ENCODE measurements around the gene ARL14. TPM values are rescaled to one million over a fixed set of nuclear protein-coding genes. Genes with fewer than 3 reads are reported as not detected.

Gene ARL14
- total RNA-seq, 1 donor from 2014 or later: 0.16 TPM

GRCh38 chr3:160695003-160695402 lies 18.0 kb downstream of the ARL14 start:
- peaks cover 9% of the 10 kb centered on the region for H3K4me1 Mint-ChIP-seq (ENCODE audit: low read depth, unreplicated experiment)
- no peaks in the 10 kb centered on the region for H3K36me3 ChIP-seq (ENCODE audit: insufficient read depth, low read length)
- no peak overlapping the region for H2AFZ ChIP-seq (ENCODE audit: low read depth, low read length)
- H3K27ac ChIP-seq (ENCODE audit: low read depth, low read length): no peak overlapping the region
- no peak overlapping the region for H3K27ac Mint-ChIP-seq (ENCODE audit: unreplicated experiment)
- peaks cover 3% of the 10 kb centered on the region for H3K9me3 Mint-ChIP-seq (ENCODE audit: unreplicated experiment)
- H3K79me2 ChIP-seq (ENCODE audit: insufficient read depth, low read length): no peaks in the 10 kb centered on the region
- no peak for DNase-seq (ENCODE audit: low read depth)
- H3K4me1 ChIP-seq (ENCODE audit: insufficient read depth, low read length): peaks cover 20% of the 10 kb centered on the region
- no peaks in the 10 kb centered on the region for H3K9me3 ChIP-seq (ENCODE audit: insufficient read depth, low read depth, low read length)
- no peak overlapping the region for H3K9ac ChIP-seq (ENCODE audit: low read length)
- H3K4me3 Mint-ChIP-seq (ENCODE audit: unreplicated experiment): no peak overlapping the region
- H3K27me3 ChIP-seq (ENCODE audit: insufficient read depth, low read length): no peaks in the 10 kb centered on the region
- H3K4me2 ChIP-seq (ENCODE audit: low read length): no peak overlapping the region
- H3K27me3 Mint-ChIP-seq (ENCODE audit: low read depth, unreplicated experiment): peaks cover 1% of the 10 kb centered on the region
- TF ChIP-seq EZH2 (IDR thresholded peaks at IDR 0.05; ENCODE audit: insufficient read depth, low read length) (no peak), CTCF (IDR thresholded peaks at IDR 0.05; ENCODE audit: insufficient read depth, low read depth, low read length) (no peak)
- H3K4me3 ChIP-seq (ENCODE audit: insufficient read depth, low read depth, low read length): no peak overlapping the region
- no peaks in the 10 kb centered on the region for H3K36me3 Mint-ChIP-seq (ENCODE audit: low read depth, unreplicated experiment)
- no peak for FAIRE-seq
- no peaks in the 10 kb centered on the region for H4K20me1 ChIP-seq (ENCODE audit: insufficient read depth, low read length)

GRCh38 chr3:160695915-160696327 lies 19.0 kb downstream of the ARL14 start:
- no peak overlapping the region for H3K4me3 Mint-ChIP-seq (ENCODE audit: unreplicated experiment)
- no peak overlapping the region for H2AFZ ChIP-seq (ENCODE audit: low read depth, low read length)
- FAIRE-seq (peak; percentile 63), DNase-seq (ENCODE audit: low read depth) (peak; percentile 69)
- H3K36me3 ChIP-seq (ENCODE audit: insufficient read depth, low read length): no peaks in the 10 kb centered on the region
- TF ChIP-seq EZH2 (IDR thresholded peaks at IDR 0.05; ENCODE audit: insufficient read depth, low read length) (no peak), CTCF (IDR thresholded peaks at IDR 0.05; ENCODE audit: insufficient read depth, low read depth, low read length) (no peak)
- H3K4me3 ChIP-seq (ENCODE audit: insufficient read depth, low read depth, low read length): no peak overlapping the region
- no peak overlapping the region for H3K27ac ChIP-seq (ENCODE audit: low read depth, low read length)
- no peaks in the 10 kb centered on the region for H4K20me1 ChIP-seq (ENCODE audit: insufficient read depth, low read length)
- H3K4me1 ChIP-seq (ENCODE audit: insufficient read depth, low read length): peaks cover 20% of the 10 kb centered on the region
- H3K9me3 ChIP-seq (ENCODE audit: insufficient read depth, low read depth, low read length): no peaks in the 10 kb centered on the region
- H3K79me2 ChIP-seq (ENCODE audit: insufficient read depth, low read length): no peaks in the 10 kb centered on the region
- H3K27me3 ChIP-seq (ENCODE audit: insufficient read depth, low read length): no peaks in the 10 kb centered on the region
- no peak overlapping the region for H3K27ac Mint-ChIP-seq (ENCODE audit: unreplicated experiment)
- H3K4me2 ChIP-seq (ENCODE audit: low read length): peak overlapping the region; percentile 31
- H3K4me1 Mint-ChIP-seq (ENCODE audit: low read depth, unreplicated experiment): peaks cover 9% of the 10 kb centered on the region
- no peaks in the 10 kb centered on the region for H3K36me3 Mint-ChIP-seq (ENCODE audit: low read depth, unreplicated experiment)
- peaks cover 3% of the 10 kb centered on the region for H3K9me3 Mint-ChIP-seq (ENCODE audit: unreplicated experiment)
- peaks cover 1% of the 10 kb centered on the region for H3K27me3 Mint-ChIP-seq (ENCODE audit: low read depth, unreplicated experiment)
- no peak overlapping the region for H3K9ac ChIP-seq (ENCODE audit: low read length)

GRCh38 chr3:160697637-160698380 lies 20.8 kb downstream of the ARL14 start:
- no peak overlapping the region for H3K27ac Mint-ChIP-seq (ENCODE audit: unreplicated experiment)
- DNase-seq (ENCODE audit: low read depth) (peak; percentile 82), FAIRE-seq (no peak)
- no peaks in the 10 kb centered on the region for H3K27me3 Mint-ChIP-seq (ENCODE audit: low read depth, unreplicated experiment)
- Histone ChIP-seq H3K36me3 (ENCODE audit: insufficient read depth, low read length) (no peaks in the 10 kb centered on the region), H3K4me1 (ENCODE audit: insufficient read depth, low read length) (peaks cover 20% of the 10 kb centered on the region), H3K4me2 (ENCODE audit: low read length) (peak overlapping the region; percentile 59), H3K27me3 (ENCODE audit: insufficient read depth, low read length) (no peaks in the 10 kb centered on the region), H3K9ac (ENCODE audit: low read length) (no peak overlapping the region), H3K79me2 (ENCODE audit: insufficient read depth, low read length) (no peaks in the 10 kb centered on the region), H3K27ac (ENCODE audit: low read depth, low read length) (peak overlapping the region; percentile 66), H4K20me1 (ENCODE audit: insufficient read depth, low read length) (no peaks in the 10 kb centered on the region), H3K4me3 (ENCODE audit: insufficient read depth, low read depth, low read length) (no peak overlapping the region), H2AFZ (ENCODE audit: low read depth, low read length) (no peak overlapping the region), H3K9me3 (ENCODE audit: insufficient read depth, low read depth, low read length) (no peaks in the 10 kb centered on the region)
- peaks cover 9% of the 10 kb centered on the region for H3K4me1 Mint-ChIP-seq (ENCODE audit: low read depth, unreplicated experiment)
- no peaks in the 10 kb centered on the region for H3K9me3 Mint-ChIP-seq (ENCODE audit: unreplicated experiment)
- H3K4me3 Mint-ChIP-seq (ENCODE audit: unreplicated experiment): no peak overlapping the region
- no peak for TF ChIP-seq CTCF (IDR thresholded peaks at IDR 0.05; ENCODE audit: insufficient read depth, low read depth, low read length)
- no peak for TF ChIP-seq EZH2 (IDR thresholded peaks at IDR 0.05; ENCODE audit: insufficient read depth, low read length)
- H3K36me3 Mint-ChIP-seq (ENCODE audit: low read depth, unreplicated experiment): no peaks in the 10 kb centered on the region

All from astrocyte (in vitro differentiated cells and primary cell).